ENCODE measurements around the gene TRAPPC12. TPM values are rescaled to one million over a fixed set of nuclear protein-coding genes. Genes with fewer than 3 reads are reported as not detected.

The TRAPPC12 gene
- total RNA-seq, 1 donor from 2014 or later: 71.0 TPM

- peaks cover 17% of the 10 kb centered on the region for H3K36me3 Mint-ChIP-seq (ENCODE audit: low read depth)
Observed at GRCh38 chr2:3405307-3405706, 25.8 kb downstream of the TRAPPC12 start.

DNA sequence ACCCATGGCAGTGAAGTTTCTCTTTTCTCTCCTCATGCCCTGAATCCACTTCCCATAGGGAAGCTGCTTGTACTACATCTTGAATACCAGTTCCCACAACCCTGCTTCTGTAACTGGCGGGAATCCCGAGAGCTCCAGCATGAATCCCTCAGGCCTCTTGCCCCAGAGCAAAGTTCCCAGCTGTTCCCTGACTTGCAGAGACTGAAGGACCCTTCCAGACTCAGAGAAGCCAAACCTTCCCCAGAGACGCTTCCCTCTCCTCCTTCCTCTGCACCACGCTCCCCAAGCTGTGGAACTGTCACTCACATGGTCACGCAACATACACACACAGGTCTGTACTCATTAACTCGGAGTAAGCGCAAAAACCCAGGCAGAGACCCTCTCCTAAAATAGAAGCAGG is 26.4 kb downstream of the TRAPPC12 start:
- Mint-ChIP-seq H3K27me3 (ENCODE audit: low read depth) (no peaks in the 10 kb centered on the region), H3K4me3 (ENCODE audit: unreplicated experiment) (no peak overlapping the region), H3K27ac (ENCODE audit: unreplicated experiment) (no peak overlapping the region), H3K4me1 (ENCODE audit: low read depth) (no peaks in the 10 kb centered on the region), H3K9me3 (ENCODE audit: low read depth) (no peaks in the 10 kb centered on the region), H3K36me3 (ENCODE audit: low read depth) (peaks cover 17% of the 10 kb centered on the region)
- TF ChIP-seq CTCF (IDR thresholded peaks at IDR 0.05): no peak
- no peak for DNase-seq (ENCODE audit: low spot score)

More at GRCh38 chr2:3405307-3405706, 25.8 kb downstream of the TRAPPC12 start:
- Mint-ChIP-seq H3K27me3 (ENCODE audit: low read depth) (no peaks in the 10 kb centered on the region), H3K4me1 (ENCODE audit: low read depth) (no peaks in the 10 kb centered on the region), H3K9me3 (ENCODE audit: low read depth) (no peaks in the 10 kb centered on the region), H3K4me3 (ENCODE audit: unreplicated experiment) (no peak overlapping the region), H3K27ac (ENCODE audit: unreplicated experiment) (no peak overlapping the region)
- no peak for DNase-seq (ENCODE audit: low spot score)
- TF ChIP-seq CTCF (IDR thresholded peaks at IDR 0.05): no peak

- DNase-seq (ENCODE audit: low spot score): no peak
- Mint-ChIP-seq H3K36me3 (ENCODE audit: low read depth) (peaks cover 17% of the 10 kb centered on the region), H3K4me1 (ENCODE audit: low read depth) (no peaks in the 10 kb centered on the region), H3K9me3 (ENCODE audit: low read depth) (no peaks in the 10 kb centered on the region), H3K27ac (ENCODE audit: unreplicated experiment) (no peak overlapping the region), H3K27me3 (ENCODE audit: low read depth) (no peaks in the 10 kb centered on the region), H3K4me3 (ENCODE audit: unreplicated experiment) (no peak overlapping the region)
- no peak for TF ChIP-seq CTCF (IDR thresholded peaks at IDR 0.05)
Observed at GRCh38 chr2:3406501-3406900, 27.0 kb downstream of the TRAPPC12 start.

- Mint-ChIP-seq H3K27me3 (ENCODE audit: low read depth) (no peaks in the 10 kb centered on the region), H3K4me1 (ENCODE audit: low read depth) (no peaks in the 10 kb centered on the region), H3K4me3 (ENCODE audit: unreplicated experiment) (no peak overlapping the region), H3K9me3 (ENCODE audit: low read depth) (no peaks in the 10 kb centered on the region), H3K36me3 (ENCODE audit: low read depth) (peaks cover 13% of the 10 kb centered on the region), H3K27ac (ENCODE audit: unreplicated experiment) (no peak overlapping the region)
- no peak for DNase-seq (ENCODE audit: low spot score)
- TF ChIP-seq CTCF (IDR thresholded peaks at IDR 0.05): no peak
Observed at GRCh38 chr2:3408781-3409180, 29.3 kb downstream of the TRAPPC12 start.

GRCh38 chr2:3409627-3410170 is 30.2 kb downstream of the TRAPPC12 start:
- Mint-ChIP-seq H3K4me3 (ENCODE audit: unreplicated experiment) (no peak overlapping the region), H3K27me3 (ENCODE audit: low read depth) (no peaks in the 10 kb centered on the region), H3K27ac (ENCODE audit: unreplicated experiment) (no peak overlapping the region), H3K4me1 (ENCODE audit: low read depth) (no peaks in the 10 kb centered on the region), H3K9me3 (ENCODE audit: low read depth) (no peaks in the 10 kb centered on the region), H3K36me3 (ENCODE audit: low read depth) (peaks cover 11% of the 10 kb centered on the region)
- DNase-seq (ENCODE audit: low spot score): no peak
- TF ChIP-seq CTCF (IDR thresholded peaks at IDR 0.05): no peak
